HG02759 (cell line): ENCODE data around the gene MTG2.

ENCODE experiments used
- ATAC-seq: cut with Tn5 transposase; IDR thresholded peaks from one replicate; pipeline ENCODE4 v1.9.1; 2021; ENCODE audit warnings: mild to moderate bottlenecking, moderate library complexity; ENCODE audit not compliant: unreplicated experiment

The MTG2 gene

GRCh38 chr20:62202083-62202395 is 19.2 kb downstream of the MTG2 start:
- no peak for ATAC-seq

- ATAC-seq: no peak
These were observed 20.0 kb downstream of the MTG2 start for GRCh38 chr20:62202676-62203377.

- ATAC-seq: no peak
These were observed 20.7 kb downstream of the MTG2 start for GRCh38 chr20:62203378-62204030.

- ATAC-seq: no peak
These were observed 23.0 kb downstream of the MTG2 start for GRCh38 chr20:62205618-62206387.

- no peak for ATAC-seq
These were observed 23.6 kb downstream of the MTG2 start for GRCh38 chr20:62206388-62206775.

- no peak for ATAC-seq
These were observed 25.4 kb downstream of the MTG2 start for GRCh38 chr20:62208061-62208794.

- ATAC-seq: no peak
These were observed 26.2 kb downstream of the MTG2 start for GRCh38 chr20:62208795-62209755.

- ATAC-seq: no peak
These were observed 27.1 kb downstream of the MTG2 start for GRCh38 chr20:62209850-62210495.

- no peak for ATAC-seq
These were observed 27.6 kb downstream of the MTG2 start for GRCh38 chr20:62210496-62210855.

GRCh38 chr20:62211216-62211615 is 28.4 kb downstream of the MTG2 start:
- ATAC-seq: no peak

- no peak for ATAC-seq
These were observed 29.0 kb downstream of the MTG2 start for GRCh38 chr20:62211769-62212288.

GRCh38 chr20:62212299-62212698 is 29.5 kb downstream of the MTG2 start:
- no peak for ATAC-seq

- no peak for ATAC-seq
These were observed 31.2 kb downstream of the MTG2 start for GRCh38 chr20:62214067-62214466.

- no peak for ATAC-seq
These were observed 32.5 kb downstream of the MTG2 start for GRCh38 chr20:62215020-62215990.

GRCh38 chr20:62215991-62216635 is 33.3 kb downstream of the MTG2 start:
- ATAC-seq: no peak

- no peak for ATAC-seq
These were observed 34.1 kb downstream of the MTG2 start for GRCh38 chr20:62216636-62217566.
